Body of pancreas (tissue), 4 donors: ENCODE measurements around the gene DOCK4. TPM values are rescaled to one million over a fixed set of nuclear protein-coding genes. Genes with fewer than 3 reads are reported as not detected.

Experiments
- ATAC-seq: fragments of 150-250 bp; one replicate; pipeline ENCODE4 v1.9.1; 2016
- DNase-seq, 4 donors: peaks; one replicate each; pipeline ENCODE4 v3.0.0-alpha.2; 2019
- H3K27ac ChIP-seq, 4 donors: fragments of 200-600 bp; sonication (generic); 1 replicate in 3 of 4; 2 replicates in 1 of 4; pipeline versions ENCODE4 v1.5.1 to v1.6.1; 2016 to 2019; ENCODE audit warnings: mild to moderate bottlenecking in 1 of 4, mixed read lengths in 1 of 4, moderate library complexity in 1 of 4
- H3K27me3 ChIP-seq, 2 donors: fragments of 200-600 bp; sonication (generic); one replicate each; pipeline ENCODE4 v1.6.0; 2016; ENCODE audit warnings: mild to moderate bottlenecking in 1 of 2
- H3K36me3 ChIP-seq, 2 donors: fragments of 200-600 bp; sonication (generic); replicated peaks in 1 of 2; 2 replicates each; pipeline ENCODE4 v1.5.1; 2016; ENCODE audit warnings: low read depth in 2 of 2; ENCODE audit not compliant: insufficient read depth in 1 of 2
- H3K4me1 ChIP-seq: fragments of 200-600 bp; sonication (generic); one replicate; pipeline ENCODE4 v1.6.0; 2016
- H3K4me3 ChIP-seq, 2 donors: fragments of 200-600 bp; sonication (generic); 1 replicate in 1 of 2; 2 replicates in 1 of 2; pipeline ENCODE4 v1.5.1; 2016 to 2019
- H3K9me3 ChIP-seq, 3 donors: fragments of 200-600 bp; sonication (generic); 1 replicate in 2 of 3; 2 replicates in 1 of 3; pipeline ENCODE4 v1.5.1; 2016
- POLR2A ChIP-seq, 3 donors: fragments of 450-650 bp; IDR thresholded peaks; one replicate each; pipeline ENCODE4 v1.6.1; 2016; ENCODE audit warnings: antibody characterized with exemption in 3 of 3, mild to moderate bottlenecking in 2 of 3
- WGBS, 2 donors: methylation state at CpG; one replicate each; pipeline ENCODE4 v1.1.5; 2017; 5-methylcytosine and 5-hydroxymethylcytosine counted together
- intact Hi-C: fragments of 100-400 bp; cut with DNase I; formaldehyde crosslinking; loops from one replicate; pipeline ENCODE4 v1.15.1; 2023
- total RNA-seq, 2 donors: library from RNA; depleted of rRNA; stranded (reverse); fragments of >200 nt; gene quantifications; one replicate each; pipeline ENCODE4 v1.1.0, GENCODE V29; 2016
- TF ChIP-seq, protein P1 (sequence below), 7 experiments: fragments of 450-650 bp in 4 of 7; fragments of 200-600 bp in 3 of 7; sonication (generic) in 3 of 7; IDR thresholded peaks; one replicate each; pipeline ENCODE4 v1.5.1; 2016 to 2019; ENCODE audit warnings: antibody characterized with exemption in 7 of 7

Gene DOCK4
- total RNA-seq, 2 donors from 2014 or later, result 24.9 to 34.6 TPM

DNA sequence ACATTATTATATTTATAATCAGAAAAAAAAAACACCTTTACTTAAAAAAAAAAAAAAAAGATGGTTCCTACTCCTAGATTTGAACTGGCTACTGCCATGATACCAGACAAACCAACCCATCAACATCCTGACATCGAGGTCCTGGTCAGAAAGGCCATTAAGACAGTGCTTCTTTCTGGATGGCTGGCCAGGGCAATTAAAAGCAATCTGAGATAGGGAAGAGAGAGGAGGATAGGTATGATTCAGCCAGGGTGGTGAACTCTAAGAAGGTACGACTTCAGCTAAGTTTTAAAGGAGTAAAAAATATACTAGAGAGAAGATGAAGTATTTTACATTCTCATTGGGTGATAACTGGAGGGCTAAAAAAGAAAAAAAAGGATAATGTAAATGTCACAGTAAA lies 139.0 kb downstream of the DOCK4 start:
- Histone ChIP-seq H3K9me3 (no peaks in the 10 kb centered on the region), H3K27me3 (no peaks in the 10 kb centered on the region), H3K4me1 (peaks cover 17% of the 10 kb centered on the region), H3K36me3 (no peaks in the 10 kb centered on the region), H3K4me3 (no peak overlapping the region), H3K27ac (peak overlapping the region in 3 of 4 donors; percentile 46 to 60 (median 52))
- ATAC-seq (peak; percentile 12), DNase-seq (no peak)
- intact Hi-C loops, result no loop called here
- WGBS, 2 donors, result 58 to 61% methylated on average over 2 of the region's 2 CpGs
- TF ChIP-seq POLR2A (IDR thresholded peaks at IDR 0.05), result no peak
- TF ChIP-seq, protein P1, sequence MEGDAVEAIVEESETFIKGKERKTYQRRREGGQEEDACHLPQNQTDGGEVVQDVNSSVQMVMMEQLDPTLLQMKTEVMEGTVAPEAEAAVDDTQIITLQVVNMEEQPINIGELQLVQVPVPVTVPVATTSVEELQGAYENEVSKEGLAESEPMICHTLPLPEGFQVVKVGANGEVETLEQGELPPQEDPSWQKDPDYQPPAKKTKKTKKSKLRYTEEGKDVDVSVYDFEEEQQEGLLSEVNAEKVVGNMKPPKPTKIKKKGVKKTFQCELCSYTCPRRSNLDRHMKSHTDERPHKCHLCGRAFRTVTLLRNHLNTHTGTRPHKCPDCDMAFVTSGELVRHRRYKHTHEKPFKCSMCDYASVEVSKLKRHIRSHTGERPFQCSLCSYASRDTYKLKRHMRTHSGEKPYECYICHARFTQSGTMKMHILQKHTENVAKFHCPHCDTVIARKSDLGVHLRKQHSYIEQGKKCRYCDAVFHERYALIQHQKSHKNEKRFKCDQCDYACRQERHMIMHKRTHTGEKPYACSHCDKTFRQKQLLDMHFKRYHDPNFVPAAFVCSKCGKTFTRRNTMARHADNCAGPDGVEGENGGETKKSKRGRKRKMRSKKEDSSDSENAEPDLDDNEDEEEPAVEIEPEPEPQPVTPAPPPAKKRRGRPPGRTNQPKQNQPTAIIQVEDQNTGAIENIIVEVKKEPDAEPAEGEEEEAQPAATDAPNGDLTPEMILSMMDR (IDR thresholded peaks at IDR 0.05), result no peak

DNA sequence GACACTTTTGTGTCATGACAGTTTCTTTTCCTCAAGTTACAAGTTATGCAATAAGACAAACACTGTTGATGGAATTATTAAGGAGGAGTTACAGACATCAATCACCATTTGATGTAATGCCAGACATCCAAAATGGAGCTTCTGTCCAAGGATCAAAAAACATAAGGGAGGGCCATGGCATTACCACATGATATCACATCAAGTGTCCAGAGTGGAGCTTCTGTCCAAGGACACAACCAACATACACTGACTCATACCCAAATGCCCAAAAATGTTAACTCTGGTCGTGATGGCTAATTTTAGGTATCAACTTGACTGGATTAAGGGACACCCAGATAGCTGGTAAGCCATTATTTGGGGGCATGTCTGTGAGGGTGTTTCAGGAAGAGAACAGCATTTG lies 140.4 kb downstream of the DOCK4 start:
- Histone ChIP-seq H3K27ac (no peak overlapping the region), H3K4me3 (no peak overlapping the region), H3K27me3 (no peaks in the 10 kb centered on the region), H3K36me3 (no peaks in the 10 kb centered on the region), H3K9me3 (no peaks in the 10 kb centered on the region), H3K4me1 (peaks cover 11% of the 10 kb centered on the region)
- intact Hi-C loops, result no loop called here
- no peak for DNase-seq
- no peak for ATAC-seq
- WGBS, 2 donors, result 83 to 94% methylated on average over 1 of the region's 1 CpG
- TF ChIP-seq, protein P1 (IDR thresholded peaks at IDR 0.05), result no peak
- TF ChIP-seq POLR2A (IDR thresholded peaks at IDR 0.05), result no peak

DNA sequence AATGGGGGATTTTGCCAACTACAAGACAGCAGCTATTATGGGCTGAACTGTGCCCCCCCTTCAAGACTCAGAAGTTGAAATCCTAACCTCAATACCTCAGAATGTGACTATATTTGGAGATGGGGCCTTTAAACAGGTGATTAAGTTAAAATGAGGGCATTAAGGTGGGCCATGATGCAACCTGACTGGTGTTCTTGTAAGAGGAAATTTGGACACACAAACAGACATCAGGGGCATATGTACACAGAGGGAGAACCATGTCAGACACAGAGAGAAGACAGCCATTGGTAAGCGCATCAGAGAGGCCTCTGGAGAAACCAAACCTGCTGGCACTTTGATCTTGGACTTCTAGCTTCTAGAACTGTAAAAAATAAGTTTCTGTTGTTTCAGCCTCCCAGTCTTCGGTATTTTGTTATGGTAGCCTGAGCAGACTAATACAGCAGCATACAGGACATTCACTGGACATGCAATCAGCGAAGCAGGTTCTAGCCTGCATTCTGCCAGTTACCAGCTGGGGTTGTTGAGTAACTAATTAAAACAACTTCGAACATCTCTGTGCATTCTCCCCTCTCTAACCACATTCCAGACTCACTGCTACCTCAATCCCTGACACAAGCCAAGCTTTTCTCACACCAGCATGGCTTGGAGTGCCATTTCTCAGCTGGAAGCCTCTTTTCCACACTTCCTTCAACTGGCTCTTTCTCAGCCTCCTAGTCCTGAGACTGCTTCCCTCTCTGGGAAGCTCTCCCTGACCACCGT lies 141.4 kb downstream of the DOCK4 start:
- Histone ChIP-seq H3K4me3 (no peak overlapping the region), H3K9me3 (no peaks in the 10 kb centered on the region), H3K36me3 (no peaks in the 10 kb centered on the region), H3K4me1 (peaks cover 9% of the 10 kb centered on the region), H3K27ac (no peak overlapping the region), H3K27me3 (no peaks in the 10 kb centered on the region)
- 83 to 94% methylated on average over 5 of the region's 5 CpGs for WGBS, 2 donors
- TF ChIP-seq, protein P1 (IDR thresholded peaks at IDR 0.05), result no peak
- no peak for TF ChIP-seq POLR2A (IDR thresholded peaks at IDR 0.05)
- no peak for ATAC-seq
- DNase-seq, result no peak
- intact Hi-C loops, result no loop called here

DNA sequence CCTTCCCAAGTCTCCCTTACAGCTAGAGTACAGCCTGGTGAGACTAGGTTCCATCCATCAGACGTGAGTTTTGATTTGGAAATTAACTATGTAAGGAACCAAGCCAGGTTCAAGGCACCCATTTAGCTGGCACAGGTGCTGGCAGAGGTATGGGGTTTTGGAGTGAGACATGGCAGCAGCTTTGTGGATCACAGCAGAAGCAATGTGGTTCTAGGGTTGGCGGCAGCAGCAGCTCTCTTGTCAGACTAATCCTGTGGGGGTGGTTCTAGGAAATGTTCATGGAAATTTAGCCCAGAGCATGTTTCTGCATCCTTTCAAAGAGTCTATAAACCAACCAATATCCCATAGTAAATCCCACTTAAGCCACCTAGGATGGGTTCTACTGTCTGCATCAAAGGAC lies 142.2 kb downstream of the DOCK4 start:
- peaks cover 9% of the 10 kb centered on the region for H3K4me1 ChIP-seq
- no peaks in the 10 kb centered on the region for H3K27me3 ChIP-seq
- no peak for TF ChIP-seq POLR2A (IDR thresholded peaks at IDR 0.05)
- TF ChIP-seq, protein P1 (IDR thresholded peaks at IDR 0.05), result no peak
- 80 to 83% methylated on average over 2 of the region's 2 CpGs for WGBS, 2 donors
- DNase-seq (no peak), ATAC-seq (no peak)
- intact Hi-C loops, result no loop called here
- H3K4me3 ChIP-seq, result no peak overlapping the region
- no peaks in the 10 kb centered on the region for H3K9me3 ChIP-seq
- no peaks in the 10 kb centered on the region for H3K36me3 ChIP-seq
- H3K27ac ChIP-seq, result no peak overlapping the region

DNA sequence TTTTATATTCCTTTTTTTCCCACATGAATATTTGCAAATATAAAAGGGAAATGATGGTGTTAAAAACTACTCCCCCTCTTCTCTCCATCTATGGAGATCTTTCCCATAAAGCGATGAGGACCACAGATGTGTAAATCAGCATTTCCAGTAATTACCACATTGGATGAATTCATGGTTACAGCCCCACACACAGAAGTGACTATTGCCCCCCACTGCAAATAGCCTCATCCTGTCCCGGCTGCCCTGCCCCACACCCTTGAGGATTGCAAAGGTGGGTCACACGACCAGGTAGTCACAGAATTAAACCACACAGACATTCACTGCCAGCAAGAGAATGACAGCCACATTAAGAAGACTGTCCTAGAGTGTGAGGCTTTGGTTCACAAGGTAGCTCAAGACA lies 145.1 kb downstream of the DOCK4 start:
- intact Hi-C loops, result no loop called here
- WGBS, 2 donors, result 94 to 95% methylated on average over 3 of the region's 3 CpGs
- TF ChIP-seq, protein P1 (IDR thresholded peaks at IDR 0.05), result no peak
- no peak for TF ChIP-seq POLR2A (IDR thresholded peaks at IDR 0.05)
- no peaks in the 10 kb centered on the region for H3K36me3 ChIP-seq
- H3K4me1 ChIP-seq, result no peaks in the 10 kb centered on the region
- H3K27ac ChIP-seq, result no peak overlapping the region
- no peak for DNase-seq
- H3K4me3 ChIP-seq, result no peak overlapping the region
- no peak for ATAC-seq
- H3K9me3 ChIP-seq, result no peaks in the 10 kb centered on the region
- no peaks in the 10 kb centered on the region for H3K27me3 ChIP-seq
